Testis (tissue), 2 donors: Measurements from ENCODE around the gene CA10.

Source experiments
- CTCF ChIP-seq, 3 experiments: fragments of 450-650 bp in 2 of 3; fragments of 200-600 bp in 1 of 3; sonication (generic) in 1 of 3; IDR thresholded peaks; one replicate each; pipeline ENCODE4 v1.5.1; 2016 to 2019; ENCODE audit warnings: antibody characterized with exemption in 3 of 3, mild to moderate bottlenecking in 2 of 3, moderate library complexity in 1 of 3
- POLR2A ChIP-seq: fragments of 450-650 bp; IDR thresholded peaks from one replicate; pipeline ENCODE4 v1.6.1; 2017; ENCODE audit warnings: antibody characterized with exemption, mild to moderate bottlenecking, moderate library complexity

- TF ChIP-seq CTCF (IDR thresholded peaks at IDR 0.05) (no peak), POLR2A (no peak)
Observed at GRCh38 chr17:51908841-51909537, 249.5 kb downstream of the CA10 start.
